K562 (cell line): ENCODE results near the gene UNC13C. TPM values are rescaled to one million over a fixed set of nuclear protein-coding genes. Genes with fewer than 3 reads are reported as not detected.

Source experiments
- ATAC-seq: fragments of 200-7000 bp; cut with Tn5 transposase; 3 replicates; pipeline ENCODE4 v1.9.1; 2020; ENCODE audit warnings: moderate library complexity
- BruUV-seq: library from RNA; stranded (reverse); fragments of 400-500 nt; replicated peaks from 2 replicates; lab custom pipeline; 2021; lab: Mats Ljungman, UMichigan
- CTCF ChIA-PET: fragments of 300-600 bp; formaldehyde crosslinking; extraction: SDS; loops from one replicate; lab custom pipeline; 2021; ENCODE audit warnings: low intra/inter-chr PET ratio; lab: Yijun Ruan, JAX
- POLR2A ChIA-PET: fragments of 300-600, 350-650 bp; sonication (Branson Sonifier 250); formaldehyde crosslinking; extraction: SDS; loops from one replicate; lab custom pipeline; 2021; ENCODE audit warnings: antibody characterized with exemption, inconsistent platforms; lab: Yijun Ruan, JAX
- DNase-seq, 4 experiments: peaks; one replicate each; pipeline versions ENCODE4 v3.0.0 to v3.0.0-alpha.2; 2011 to 2018; ENCODE audit warnings: low spot score in 3 of 4, mixed read lengths in 3 of 4; ENCODE audit errors: extremely low read depth in 1 of 4
- FAIRE-seq: peaks from 2 replicates; lab custom pipeline; 2011; peaks lifted over from hg19 to GRCh38; lab: Jason Lieb, UNC
- H2AFZ ChIP-seq: 2 replicates; pipeline ENCODE4 v1.6.0; 2011; ENCODE audit warnings: low read depth, low read length, control low read depth, inconsistent platforms
- H3K27ac ChIP-seq: fragments of 200-600 bp; 3 replicates; pipeline ENCODE4 v1.8.0; 2011; ENCODE audit warnings: low read depth, mild to moderate bottlenecking, control low read depth, inconsistent platforms, low read length, moderate library complexity, mixed read lengths; ENCODE audit errors: extremely low read depth
- H3K27me3 ChIP-seq, 2 experiments: fragments of 300-600 bp in 1 of 2; 2 replicates in 1 of 2; 3 replicates in 1 of 2; pipeline versions ENCODE4 v1.6.0 to v1.8.0; 2011; ENCODE audit warnings: inconsistent platforms in 2 of 2, low read length in 2 of 2, mild to moderate bottlenecking in 1 of 2, mixed read lengths in 1 of 2, moderate library complexity in 1 of 2; ENCODE audit not compliant: control insufficient read depth in 2 of 2, insufficient read depth in 2 of 2
- H3K36me3 ChIP-seq: fragments of 300-600 bp; 3 replicates; pipeline ENCODE4 v1.8.0; 2011; ENCODE audit warnings: mild to moderate bottlenecking, low read length, inconsistent platforms; ENCODE audit not compliant: control insufficient read depth, insufficient read depth
- H3K4me1 ChIP-seq, 2 experiments: fragments of 200-600 bp in 1 of 2; replicated peaks in 1 of 2; 2 replicates in 1 of 2; 3 replicates in 1 of 2; pipeline versions ENCODE4 v1.5.1 to v1.8.0; 2011; ENCODE audit warnings: inconsistent platforms in 2 of 2, low read length in 2 of 2, mild to moderate bottlenecking in 1 of 2, mixed read lengths in 1 of 2, moderate library complexity in 1 of 2; ENCODE audit not compliant: control insufficient read depth in 2 of 2, insufficient read depth in 2 of 2
- H3K4me2 ChIP-seq: 2 replicates; pipeline ENCODE4 v1.6.1; 2011; ENCODE audit warnings: low read length, control low read depth, inconsistent platforms, mixed read lengths; ENCODE audit not compliant: insufficient read depth
- H3K4me3 ChIP-seq: fragments of 200-600 bp; sonication (generic), shearing (Covaris generic); 2 replicates; pipeline ENCODE4 v1.5.1; 2016; ENCODE audit warnings: control low read depth, inconsistent platforms
- H3K79me2 ChIP-seq: fragments of 200-600 bp; 3 replicates; pipeline ENCODE4 v1.8.0; 2011; ENCODE audit warnings: low read length, inconsistent platforms; ENCODE audit not compliant: control insufficient read depth, insufficient read depth
- H3K9ac ChIP-seq, 2 experiments: 2 replicates each; pipeline versions ENCODE4 v1.6.0 to v1.6.1; 2011; ENCODE audit warnings: low read depth in 2 of 2, low read length in 2 of 2, control low read depth in 1 of 2, inconsistent platforms in 1 of 2, mild to moderate bottlenecking in 1 of 2, mixed read lengths in 1 of 2; ENCODE audit not compliant: insufficient read depth in 1 of 2
- H3K9me1 ChIP-seq: one replicate; pipeline ENCODE4 v1.6.0; 2011; ENCODE audit warnings: inconsistent platforms, mild to moderate bottlenecking, low read length, moderate library complexity; ENCODE audit not compliant: control insufficient read depth, insufficient read depth
- H3K9me3 ChIP-seq: replicated peaks from 2 replicates; pipeline ENCODE4 v1.5.1; 2011; ENCODE audit warnings: low read depth, low read length, inconsistent platforms; ENCODE audit not compliant: control insufficient read depth, insufficient read depth
- H4K20me1 ChIP-seq: replicated peaks from 2 replicates; pipeline ENCODE4 v1.6.1; 2011; ENCODE audit warnings: low read length, inconsistent platforms, mixed read lengths; ENCODE audit not compliant: control insufficient read depth, insufficient read depth
- EGR1 ChIP-seq: fragments of 450-650 bp; conservative IDR thresholded peaks from 2 replicates; pipeline ENCODE4 v1.6.1; 2017; ENCODE audit warnings: mild to moderate bottlenecking
- ESRRB ChIP-seq: fragments of 250-450 bp; sonication (Bioruptor Pico); IDR thresholded peaks from 2 replicates; pipeline ENCODE4 v1.5.0; 2020; ENCODE audit warnings: mild to moderate bottlenecking, moderate library complexity, borderline replicate concordance
- SP2 ChIP-seq: IDR thresholded peaks from 2 replicates; pipeline ENCODE4 v1.6.1; 2011; ENCODE audit warnings: mild to moderate bottlenecking, low read depth, low read length, moderate library complexity; ENCODE audit not compliant: poor library complexity, severe bottlenecking; ENCODE audit errors: extremely low read depth
- TOE1 ChIP-seq, 2 experiments: fragments of 450-650 bp in 1 of 2; sonication (generic) in 1 of 2; formaldehyde crosslinking in 1 of 2; IDR thresholded peaks; 2 replicates each; pipeline versions ENCODE4 v1.7.1 to v1.8.0; 2016 to 2022; ENCODE audit warnings: borderline replicate concordance in 2 of 2, mild to moderate bottlenecking in 2 of 2, antibody characterized with exemption in 1 of 2, inconsistent platforms in 1 of 2, low read depth in 1 of 2, missing genetic modification reagents in 1 of 2, moderate library complexity in 1 of 2
- XRCC5 ChIP-seq: fragments of 200-400 bp; formaldehyde crosslinking; IDR thresholded peaks from 2 replicates; pipeline ENCODE4 v1.6.1; 2017; ENCODE audit warnings: low read depth, mild to moderate bottlenecking, low read length
- ZSCAN32 ChIP-seq: fragments of 450-650 bp; formaldehyde crosslinking; IDR thresholded peaks from 2 replicates; pipeline ENCODE4 v1.4.0; 2020; ENCODE audit warnings: mild to moderate bottlenecking, moderate library complexity
- WGBS: fragments of 100-300 bp; shearing (Covaris generic); methylation state at CpG from one replicate; pipeline ENCODE4 v1.1.6; 2016; ENCODE audit warnings: low coverage, mixed read lengths; ENCODE audit not compliant: insufficient coverage; ENCODE audit errors: missing lambda C conversion rate; 5-methylcytosine and 5-hydroxymethylcytosine counted together
- in situ Hi-C: fragments of 300-500 bp; cut with MboI; formaldehyde crosslinking; loops from 4 replicates; pipeline ENCODE4 v1.15.0; 2018; ENCODE audit warnings: inconsistent platforms, mixed read lengths
- intact Hi-C: fragments of 100-400 bp; cut with micrococcal nuclease; formaldehyde crosslinking; loops from 2 replicates; pipeline ENCODE4 v1.14.2; 2022
- polyA plus RNA-seq, 8 experiments: library from polyadenylated mRNA; depleted of rRNA in 4 of 8; stranded (reverse) in 5 of 8; unstranded in 3 of 8; fragments of >200 nt; fragmentation: Nextera tagmentation in 2 of 8; fragmentation: Illumina TruSeq in 1 of 8; extraction: Ambion mirVana in 2 of 8; extraction: Trizol in 1 of 8; gene quantifications; 2 replicates each; pipeline versions ENCODE4 v1.2.1 to v1.2.3, GENCODE V29; 2011 to 2014; ENCODE audit warnings: inconsistent platforms in 1 of 8, missing spikeins in 1 of 8
- total RNA-seq, 7 experiments: library from RNA; depleted of rRNA in 6 of 7; stranded (reverse); fragments of >200 nt in 6 of 7; fragmentation: Illumina TruSeq in 2 of 7; extraction: Trizol in 2 of 7; gene quantifications; 2 replicates each; pipeline versions ENCODE4 v1.2.1 to v1.2.3, GENCODE V29; 2011 to 2021; ENCODE audit warnings: low replicate concordance in 1 of 7
- TF ChIP-seq, protein P1 (sequence below): IDR thresholded peaks from 2 replicates; pipeline ENCODE4 v1.6.1; 2012; ENCODE audit warnings: low read depth, low read length, improper control_type of control experiment, borderline replicate concordance

UNC13C gene
- total and polyA plus RNA-seq, 9 of the 15 experiments (the other 6 are each of a cell fraction or from before 2014, with no cell fraction given), result not detected

- H3K79me2 ChIP-seq, result no peaks in the 10 kb centered on the region
- no peak overlapping the region for H2AFZ ChIP-seq
- BruUV-seq, result no TSS peak
- H3K27ac ChIP-seq, result no peak overlapping the region
- H3K9ac ChIP-seq, result no peak overlapping the region
- ChIA-PET CTCF (no interaction called here), POLR2A (no interaction called here)
- 0% methylated on average over 1 of the region's 1 CpG for WGBS
- FAIRE-seq (no peak), ATAC-seq (no peak), DNase-seq (no peak)
- TF ChIP-seq, protein P1, sequence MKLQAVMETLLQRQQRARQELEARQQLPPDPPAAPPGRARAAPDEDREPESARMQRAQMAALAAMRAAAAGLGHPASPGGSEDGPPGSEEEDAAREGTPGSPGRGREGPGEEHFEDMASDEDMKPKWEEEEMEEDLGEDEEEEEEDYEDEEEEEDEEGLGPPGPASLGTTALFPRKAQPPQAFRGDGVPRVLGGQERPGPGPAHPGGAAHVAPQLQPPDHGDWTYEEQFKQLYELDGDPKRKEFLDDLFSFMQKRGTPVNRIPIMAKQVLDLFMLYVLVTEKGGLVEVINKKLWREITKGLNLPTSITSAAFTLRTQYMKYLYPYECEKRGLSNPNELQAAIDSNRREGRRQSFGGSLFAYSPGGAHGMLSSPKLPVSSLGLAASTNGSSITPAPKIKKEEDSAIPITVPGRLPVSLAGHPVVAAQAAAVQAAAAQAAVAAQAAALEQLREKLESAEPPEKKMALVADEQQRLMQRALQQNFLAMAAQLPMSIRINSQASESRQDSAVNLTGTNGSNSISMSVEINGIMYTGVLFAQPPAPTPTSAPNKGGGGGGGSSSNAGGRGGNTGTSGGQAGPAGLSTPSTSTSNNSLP, result no peak
- no peak for TF ChIP-seq ESRRB (CRISPR knock-in tag)
- no peak for TF ChIP-seq SP2
- TF ChIP-seq TOE1 (IDR thresholded peaks at IDR 0.05; ENCODE audit: borderline replicate concordance), result no peak
- TF ChIP-seq TOE1 (CRISPR knock-in tag; IDR thresholded peaks at IDR 0.05; ENCODE audit: borderline replicate concordance, low read depth), result no peak
- no peak for TF ChIP-seq XRCC5
- TF ChIP-seq EGR1, result no peak
- no peak for TF ChIP-seq ZSCAN32 (CRISPR knock-in tag)
- no peak overlapping the region for H3K4me3 ChIP-seq
- H3K9me1 ChIP-seq, result no peaks in the 10 kb centered on the region
- no peaks in the 10 kb centered on the region; the same call in 1 of the 2 replicates for H3K9me3 ChIP-seq
- H3K27me3 ChIP-seq, result no peaks in the 10 kb centered on the region
- intact Hi-C loops, result no loop called here
- H3K4me2 ChIP-seq, result no peak overlapping the region
- in situ Hi-C loops, result no loop called here
- H3K4me1 ChIP-seq, result no peaks in the 10 kb centered on the region
- no peaks in the 10 kb centered on the region for H4K20me1 ChIP-seq
- no peaks in the 10 kb centered on the region for H3K36me3 ChIP-seq
These were observed 6.0 kb downstream of the UNC13C start for GRCh38 chr15:53984221-53984620.
